ENCODE results near the gene RALGPS2.

GRCh38 chr1:178726545-178726944 lies 1.5 kb downstream of the RALGPS2 start:
- TF ChIP-seq POLR2A (IDR thresholded peaks at IDR 0.05) (no peak), POLR2AphosphoS5 (IDR thresholded peaks at IDR 0.05) (no peak), EP300 (IDR thresholded peaks at IDR 0.05) (no peak)
- TF ChIP-seq, protein P1, sequence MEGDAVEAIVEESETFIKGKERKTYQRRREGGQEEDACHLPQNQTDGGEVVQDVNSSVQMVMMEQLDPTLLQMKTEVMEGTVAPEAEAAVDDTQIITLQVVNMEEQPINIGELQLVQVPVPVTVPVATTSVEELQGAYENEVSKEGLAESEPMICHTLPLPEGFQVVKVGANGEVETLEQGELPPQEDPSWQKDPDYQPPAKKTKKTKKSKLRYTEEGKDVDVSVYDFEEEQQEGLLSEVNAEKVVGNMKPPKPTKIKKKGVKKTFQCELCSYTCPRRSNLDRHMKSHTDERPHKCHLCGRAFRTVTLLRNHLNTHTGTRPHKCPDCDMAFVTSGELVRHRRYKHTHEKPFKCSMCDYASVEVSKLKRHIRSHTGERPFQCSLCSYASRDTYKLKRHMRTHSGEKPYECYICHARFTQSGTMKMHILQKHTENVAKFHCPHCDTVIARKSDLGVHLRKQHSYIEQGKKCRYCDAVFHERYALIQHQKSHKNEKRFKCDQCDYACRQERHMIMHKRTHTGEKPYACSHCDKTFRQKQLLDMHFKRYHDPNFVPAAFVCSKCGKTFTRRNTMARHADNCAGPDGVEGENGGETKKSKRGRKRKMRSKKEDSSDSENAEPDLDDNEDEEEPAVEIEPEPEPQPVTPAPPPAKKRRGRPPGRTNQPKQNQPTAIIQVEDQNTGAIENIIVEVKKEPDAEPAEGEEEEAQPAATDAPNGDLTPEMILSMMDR (IDR thresholded peaks at IDR 0.05), result no peak

All from sigmoid colon (tissue), 4 donors.